Measurements from ENCODE around the gene RIMBP2.

Gene RIMBP2

GRCh38 chr12:130591736-130592135 is 124.4 kb downstream of the RIMBP2 start:
- no peaks in the 10 kb centered on the region for H3K27me3 ChIP-seq (ENCODE audit: insufficient read depth, poor library complexity, severe bottlenecking)
- no peak overlapping the region for H3K4me3 ChIP-seq (replicated peaks; ENCODE audit: insufficient read depth, low read length)
- DNase-seq (ENCODE audit: low read depth in 1 of 2, low spot score in 1 of 2), result no peak
- no peak for TF ChIP-seq CTCF (IDR thresholded peaks at IDR 0.05; ENCODE audit: insufficient read depth, low read length)
- TF ChIP-seq SPI1 (IDR thresholded peaks at IDR 0.05; ENCODE audit: borderline replicate concordance, low read depth), result no peak
- TF ChIP-seq REST (IDR thresholded peaks at IDR 0.05; ENCODE audit: insufficient replicate concordance, low read depth), result no peak
- TF ChIP-seq GABPA (IDR thresholded peaks at IDR 0.05; ENCODE audit: low read depth), result no peak
- no peak for TF ChIP-seq POLR2AphosphoS5 (IDR thresholded peaks at IDR 0.05; ENCODE audit: low read depth)
- no peak overlapping the region for H3K27ac ChIP-seq (replicated peaks)

- no peak overlapping the region for H3K27ac ChIP-seq (replicated peaks)
- no peak overlapping the region for H3K4me3 ChIP-seq (replicated peaks; ENCODE audit: insufficient read depth, low read length)
- DNase-seq (ENCODE audit: low read depth in 1 of 2, low spot score in 1 of 2), result no peak
- TF ChIP-seq CTCF (IDR thresholded peaks at IDR 0.05; ENCODE audit: insufficient read depth, low read length), result no peak
- TF ChIP-seq SPI1 (IDR thresholded peaks at IDR 0.05; ENCODE audit: borderline replicate concordance, low read depth), result no peak
- no peak for TF ChIP-seq GABPA (IDR thresholded peaks at IDR 0.05; ENCODE audit: low read depth)
- TF ChIP-seq POLR2AphosphoS5 (IDR thresholded peaks at IDR 0.05; ENCODE audit: low read depth), result no peak
- no peak for TF ChIP-seq REST (IDR thresholded peaks at IDR 0.05; ENCODE audit: insufficient replicate concordance, low read depth)
- H3K27me3 ChIP-seq (ENCODE audit: insufficient read depth, poor library complexity, severe bottlenecking), result no peaks in the 10 kb centered on the region
These were observed 125.4 kb downstream of the RIMBP2 start for GRCh38 chr12:130590685-130591084.

GRCh38 chr12:130589540-130590317 is 126.4 kb downstream of the RIMBP2 start:
- TF ChIP-seq POLR2AphosphoS5 (IDR thresholded peaks at IDR 0.05; ENCODE audit: low read depth), result no peak
- no peak for TF ChIP-seq GABPA (IDR thresholded peaks at IDR 0.05; ENCODE audit: low read depth)
- no peak for TF ChIP-seq SPI1 (IDR thresholded peaks at IDR 0.05; ENCODE audit: borderline replicate concordance, low read depth)
- no peak for TF ChIP-seq REST (IDR thresholded peaks at IDR 0.05; ENCODE audit: insufficient replicate concordance, low read depth)
- TF ChIP-seq CTCF (IDR thresholded peaks at IDR 0.05; ENCODE audit: insufficient read depth, low read length), result no peak
- H3K4me3 ChIP-seq (replicated peaks; ENCODE audit: insufficient read depth, low read length), result no peak overlapping the region
- DNase-seq (ENCODE audit: low read depth in 1 of 2, low spot score in 1 of 2), result no peak
- H3K27me3 ChIP-seq (ENCODE audit: insufficient read depth, poor library complexity, severe bottlenecking), result no peaks in the 10 kb centered on the region
- H3K27ac ChIP-seq (replicated peaks), result no peak overlapping the region

All from HL-60 (cell line).